T-helper 1 cell treated with Interleukin-12 subunit alpha and Interleukin-12 subunit beta and Interleukin-4 antibody, amounts not matched to agents 30 μg/mL and 1 μg/mL, for 36 hours (primary cell): ENCODE data around the gene AGBL4.

Experiments
- H3K27ac Mint-ChIP-seq: one replicate; pipeline ENCODE4 v1.8.0; 2021; ENCODE audit warnings: mild to moderate bottlenecking, mixed read lengths
- H3K27me3 Mint-ChIP-seq: one replicate; pipeline ENCODE4 v1.8.0; 2021; ENCODE audit warnings: low read depth, mixed read lengths
- H3K36me3 Mint-ChIP-seq: one replicate; pipeline ENCODE4 v1.8.0; 2021; ENCODE audit warnings: low read depth, mixed read lengths
- H3K4me1 Mint-ChIP-seq: one replicate; pipeline ENCODE4 v1.8.0; 2021; ENCODE audit warnings: low read depth, mixed read lengths
- H3K4me3 Mint-ChIP-seq: one replicate; pipeline ENCODE4 v1.8.0; 2021; ENCODE audit warnings: mild to moderate bottlenecking, moderate library complexity, mixed read lengths
- H3K9me3 Mint-ChIP-seq: one replicate; pipeline ENCODE4 v1.8.0; 2021; ENCODE audit warnings: mixed read lengths

AGBL4 gene

GRCh38 chr1:48572134-48572533 is 1451.6 kb downstream of the AGBL4 start:
- Mint-ChIP-seq H3K4me1 (peaks cover 2% of the 10 kb centered on the region), H3K9me3 (no peaks in the 10 kb centered on the region), H3K27me3 (peaks cover 3% of the 10 kb centered on the region), H3K36me3 (no peaks in the 10 kb centered on the region), H3K4me3 (no peak overlapping the region), H3K27ac (no peak overlapping the region)

DNA sequence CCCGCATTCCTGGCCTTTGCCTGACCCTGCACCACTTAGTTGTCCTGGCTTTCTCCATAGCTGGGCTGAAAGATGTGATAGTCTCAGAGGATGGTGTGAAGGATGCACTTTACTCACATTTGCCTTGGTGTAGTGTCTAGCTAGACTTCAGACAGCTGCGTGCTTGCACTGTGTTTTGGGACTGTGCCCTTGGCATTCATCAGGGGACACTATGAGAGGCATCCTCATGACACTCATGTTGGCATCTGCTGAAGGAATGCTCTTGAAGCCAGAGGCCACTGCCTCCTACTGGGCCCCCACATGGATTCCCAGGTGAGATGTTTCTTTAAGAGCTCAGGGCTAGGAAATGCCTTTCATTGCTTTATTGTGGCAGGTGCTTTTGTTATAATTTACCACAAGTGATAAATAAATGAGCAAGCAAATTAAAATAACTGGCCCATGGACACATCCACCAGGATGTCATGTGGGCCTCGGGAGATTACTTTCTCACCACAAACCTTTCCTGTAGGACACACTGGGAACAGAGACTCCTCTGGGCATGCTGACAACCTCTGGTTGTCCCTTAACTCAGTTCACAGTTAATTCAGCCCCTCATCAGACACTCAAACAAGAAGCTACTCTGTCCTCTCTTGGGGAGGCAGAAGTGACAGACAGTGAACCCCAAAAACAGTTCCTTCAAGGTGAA is 1452.3 kb downstream of the AGBL4 start:
- no peaks in the 10 kb centered on the region for H3K36me3 Mint-ChIP-seq
- H3K27me3 Mint-ChIP-seq: peaks cover 3% of the 10 kb centered on the region
- H3K4me1 Mint-ChIP-seq: no peaks in the 10 kb centered on the region
- H3K9me3 Mint-ChIP-seq: no peaks in the 10 kb centered on the region
- no peak overlapping the region for H3K27ac Mint-ChIP-seq
- H3K4me3 Mint-ChIP-seq: no peak overlapping the region

DNA sequence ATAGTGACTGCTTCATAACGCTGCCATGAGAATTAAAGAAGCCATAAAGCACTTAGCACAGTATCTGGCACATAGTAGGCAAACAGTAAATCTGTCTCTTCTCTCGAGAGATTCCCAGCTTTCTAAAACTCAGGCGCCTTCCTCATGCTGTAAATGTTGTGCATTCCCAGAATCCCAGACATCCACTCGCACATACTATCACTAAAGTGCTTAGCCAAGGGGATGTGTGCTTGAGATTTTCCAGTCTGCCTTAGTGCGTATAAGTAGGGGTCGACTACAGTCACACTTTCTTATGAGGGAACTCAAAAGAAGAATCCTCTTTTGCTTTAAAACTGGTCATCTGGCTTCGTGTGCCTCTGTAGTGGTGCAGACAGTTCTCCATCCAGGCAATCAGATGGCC is 1453.2 kb downstream of the AGBL4 start:
- H3K4me1 Mint-ChIP-seq: no peaks in the 10 kb centered on the region
- no peaks in the 10 kb centered on the region for H3K36me3 Mint-ChIP-seq
- no peak overlapping the region for H3K4me3 Mint-ChIP-seq
- H3K27ac Mint-ChIP-seq: no peak overlapping the region
- peaks cover 3% of the 10 kb centered on the region for H3K27me3 Mint-ChIP-seq
- H3K9me3 Mint-ChIP-seq: no peaks in the 10 kb centered on the region

GRCh38 chr1:48568501-48568900 is 1455.3 kb downstream of the AGBL4 start:
- Mint-ChIP-seq H3K27ac (no peak overlapping the region), H3K9me3 (no peaks in the 10 kb centered on the region), H3K27me3 (peaks cover 6% of the 10 kb centered on the region), H3K4me3 (no peak overlapping the region), H3K36me3 (no peaks in the 10 kb centered on the region), H3K4me1 (no peaks in the 10 kb centered on the region)

- Mint-ChIP-seq H3K4me1 (no peaks in the 10 kb centered on the region), H3K9me3 (no peaks in the 10 kb centered on the region)
These were observed 1457.3 kb downstream of the AGBL4 start for GRCh38 chr1:48566492-48566891.

GRCh38 chr1:48563021-48563420 is 1460.7 kb downstream of the AGBL4 start:
- H3K4me1 Mint-ChIP-seq: no peaks in the 10 kb centered on the region

More at GRCh38 chr1:48566492-48566891, 1457.3 kb downstream of the AGBL4 start:
- H3K27me3 Mint-ChIP-seq: peaks cover 3% of the 10 kb centered on the region
- H3K4me3 Mint-ChIP-seq: no peak overlapping the region
- H3K27ac Mint-ChIP-seq: no peak overlapping the region
- no peaks in the 10 kb centered on the region for H3K36me3 Mint-ChIP-seq

GRCh38 chr1:48561444-48561843 is 1462.3 kb downstream of the AGBL4 start:
- Mint-ChIP-seq H3K4me3 (no peak overlapping the region), H3K36me3 (no peaks in the 10 kb centered on the region), H3K4me1 (no peaks in the 10 kb centered on the region), H3K27ac (no peak overlapping the region), H3K9me3 (no peaks in the 10 kb centered on the region), H3K27me3 (peaks cover 9% of the 10 kb centered on the region)

More at GRCh38 chr1:48563021-48563420, 1460.7 kb downstream of the AGBL4 start:
- peaks cover 9% of the 10 kb centered on the region for H3K27me3 Mint-ChIP-seq
- H3K9me3 Mint-ChIP-seq: no peaks in the 10 kb centered on the region
- H3K4me3 Mint-ChIP-seq: no peak overlapping the region
- H3K36me3 Mint-ChIP-seq: no peaks in the 10 kb centered on the region
- H3K27ac Mint-ChIP-seq: no peak overlapping the region

GRCh38 chr1:48560577-48560976 is 1463.2 kb downstream of the AGBL4 start:
- Mint-ChIP-seq H3K27ac (no peak overlapping the region), H3K27me3 (peaks cover 9% of the 10 kb centered on the region), H3K36me3 (no peaks in the 10 kb centered on the region), H3K9me3 (no peaks in the 10 kb centered on the region), H3K4me3 (no peak overlapping the region), H3K4me1 (no peaks in the 10 kb centered on the region)

DNA sequence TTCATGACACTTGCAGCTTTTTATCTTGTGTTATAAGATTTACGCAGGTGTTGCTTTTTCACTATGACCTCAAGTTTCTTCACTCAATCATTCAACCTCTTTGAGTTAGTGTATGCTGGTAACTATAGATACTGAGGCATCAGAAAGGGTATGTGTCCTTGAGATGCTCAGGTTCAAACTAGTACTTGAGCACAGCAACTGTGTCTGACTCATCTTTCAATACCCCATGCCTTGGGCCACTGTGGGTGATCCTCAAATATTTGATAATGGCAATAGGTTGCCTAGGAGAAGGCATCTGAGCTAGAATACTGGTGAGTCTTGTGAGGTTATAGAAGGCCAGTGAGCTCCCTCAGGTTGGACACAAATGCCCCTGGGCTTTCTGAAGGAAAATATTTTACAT is 1463.6 kb downstream of the AGBL4 start:
- H3K4me1 Mint-ChIP-seq: no peaks in the 10 kb centered on the region
- peaks cover 9% of the 10 kb centered on the region for H3K27me3 Mint-ChIP-seq
- H3K4me3 Mint-ChIP-seq: no peak overlapping the region
- H3K27ac Mint-ChIP-seq: no peak overlapping the region
- no peaks in the 10 kb centered on the region for H3K36me3 Mint-ChIP-seq
- no peaks in the 10 kb centered on the region for H3K9me3 Mint-ChIP-seq

DNA sequence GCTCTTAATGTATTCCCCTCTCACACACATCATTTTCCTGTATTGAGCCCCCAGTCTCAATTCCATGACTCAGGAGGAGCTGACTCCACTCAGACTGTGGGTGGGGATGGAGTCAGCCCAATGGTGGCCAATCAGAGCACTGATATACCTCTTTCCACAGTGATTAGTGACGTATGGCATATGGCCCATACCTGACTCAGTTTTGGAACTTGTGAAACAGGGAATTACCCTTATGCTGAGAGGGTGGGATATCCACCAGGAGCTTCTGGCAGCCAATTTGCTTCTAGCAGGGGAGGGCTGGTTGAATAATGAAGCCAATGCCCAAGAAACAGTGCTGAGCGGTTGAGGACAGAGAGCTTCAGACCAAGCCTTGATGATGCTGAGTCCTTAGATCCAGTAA is 1465.4 kb downstream of the AGBL4 start:
- Mint-ChIP-seq H3K4me1 (no peaks in the 10 kb centered on the region), H3K36me3 (no peaks in the 10 kb centered on the region), H3K9me3 (no peaks in the 10 kb centered on the region), H3K27ac (no peak overlapping the region), H3K4me3 (no peak overlapping the region), H3K27me3 (peaks cover 6% of the 10 kb centered on the region)

DNA sequence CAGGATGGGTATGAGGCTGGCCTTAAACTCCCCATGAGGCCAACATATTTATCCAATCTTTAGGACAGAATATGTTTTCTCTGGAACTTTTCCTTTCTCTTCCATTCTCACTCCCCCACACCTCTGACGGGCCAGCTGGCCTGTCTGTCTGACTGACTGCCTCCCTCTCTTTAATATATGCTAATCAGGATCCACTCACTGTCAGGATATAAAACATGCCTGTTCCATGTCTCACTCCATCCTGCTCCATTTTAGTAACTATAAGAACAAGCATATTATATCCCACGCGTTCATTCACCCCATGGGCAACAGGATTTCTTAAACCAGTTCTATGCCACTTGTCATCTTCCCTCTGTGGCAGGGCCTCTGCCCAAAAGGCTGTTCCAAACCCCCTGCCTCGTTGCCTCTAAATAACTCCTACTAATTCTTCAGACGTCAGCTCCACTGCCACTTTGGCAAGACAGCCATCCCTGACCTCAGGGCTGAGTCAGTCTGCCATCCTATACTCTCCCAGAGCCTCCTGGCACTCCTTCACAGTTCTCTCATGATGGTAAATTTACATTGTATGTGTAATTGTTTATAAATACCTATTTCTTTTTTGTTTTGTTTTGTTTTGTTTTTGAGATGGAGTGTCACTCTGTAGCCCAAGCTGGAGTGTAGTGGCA is 1467.4 kb downstream of the AGBL4 start:
- H3K4me3 Mint-ChIP-seq: no peak overlapping the region
- H3K27me3 Mint-ChIP-seq: peaks cover 6% of the 10 kb centered on the region
- no peaks in the 10 kb centered on the region for H3K36me3 Mint-ChIP-seq
- H3K9me3 Mint-ChIP-seq: no peaks in the 10 kb centered on the region
- H3K27ac Mint-ChIP-seq: no peak overlapping the region
- H3K4me1 Mint-ChIP-seq: no peaks in the 10 kb centered on the region

DNA sequence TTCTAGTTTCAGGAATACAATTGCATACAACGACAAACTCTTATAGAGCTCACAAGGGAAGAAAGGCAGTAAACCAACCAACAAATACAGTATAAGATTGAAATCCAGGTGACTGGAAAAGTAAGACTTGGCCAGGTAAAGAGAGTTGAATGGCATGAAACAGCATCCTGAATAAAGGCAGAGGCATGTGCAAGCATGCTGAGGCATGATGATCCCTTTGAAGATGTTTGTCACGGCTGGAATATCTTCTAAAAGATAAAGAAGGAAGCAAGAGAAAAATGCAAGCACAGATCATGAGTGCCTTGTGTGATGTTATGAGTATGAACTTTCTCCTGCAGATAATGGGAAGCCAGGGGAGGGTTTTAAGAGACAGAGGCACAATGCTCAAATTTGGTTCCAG is 1468.5 kb downstream of the AGBL4 start:
- no peak overlapping the region for H3K27ac Mint-ChIP-seq
- H3K4me1 Mint-ChIP-seq: no peaks in the 10 kb centered on the region
- H3K9me3 Mint-ChIP-seq: no peaks in the 10 kb centered on the region
- H3K4me3 Mint-ChIP-seq: no peak overlapping the region
- no peaks in the 10 kb centered on the region for H3K36me3 Mint-ChIP-seq
- peaks cover 6% of the 10 kb centered on the region for H3K27me3 Mint-ChIP-seq

- H3K36me3 Mint-ChIP-seq: no peaks in the 10 kb centered on the region
- no peaks in the 10 kb centered on the region for H3K4me1 Mint-ChIP-seq
- H3K27me3 Mint-ChIP-seq: no peaks in the 10 kb centered on the region
- no peak overlapping the region for H3K4me3 Mint-ChIP-seq
- H3K9me3 Mint-ChIP-seq: no peaks in the 10 kb centered on the region
- no peak overlapping the region for H3K27ac Mint-ChIP-seq
These were observed 1470.7 kb downstream of the AGBL4 start for GRCh38 chr1:48552903-48553606.

- no peaks in the 10 kb centered on the region for H3K4me1 Mint-ChIP-seq
- H3K36me3 Mint-ChIP-seq: no peaks in the 10 kb centered on the region
- no peaks in the 10 kb centered on the region for H3K9me3 Mint-ChIP-seq
- no peak overlapping the region for H3K27ac Mint-ChIP-seq
- H3K27me3 Mint-ChIP-seq: no peaks in the 10 kb centered on the region
- H3K4me3 Mint-ChIP-seq: no peak overlapping the region
These were observed 1471.3 kb downstream of the AGBL4 start for GRCh38 chr1:48552420-48552819.

GRCh38 chr1:48548985-48549384 is 1474.8 kb downstream of the AGBL4 start:
- Mint-ChIP-seq H3K4me1 (no peaks in the 10 kb centered on the region), H3K36me3 (no peaks in the 10 kb centered on the region), H3K27ac (no peak overlapping the region)

More at GRCh38 chr1:48548985-48549384, 1474.8 kb downstream of the AGBL4 start:
- H3K27me3 Mint-ChIP-seq: no peaks in the 10 kb centered on the region
- no peak overlapping the region for H3K4me3 Mint-ChIP-seq
- no peaks in the 10 kb centered on the region for H3K9me3 Mint-ChIP-seq
